GM18505 (cell line): ENCODE measurements around the gene TFAP2E.

Experiments used
- ATAC-seq: cut with Tn5 transposase; IDR thresholded peaks from one replicate; pipeline ENCODE4 v1.9.1; 2021; ENCODE audit not compliant: unreplicated experiment
- POLR2A ChIP-seq: IDR thresholded peaks from 4 replicates; pipeline ENCODE4 v1.6.1; 2011; ENCODE audit warnings: borderline replicate concordance; ENCODE audit not compliant: insufficient read depth, insufficient read length; ENCODE audit errors: extremely low read depth

The TFAP2E gene

DNA sequence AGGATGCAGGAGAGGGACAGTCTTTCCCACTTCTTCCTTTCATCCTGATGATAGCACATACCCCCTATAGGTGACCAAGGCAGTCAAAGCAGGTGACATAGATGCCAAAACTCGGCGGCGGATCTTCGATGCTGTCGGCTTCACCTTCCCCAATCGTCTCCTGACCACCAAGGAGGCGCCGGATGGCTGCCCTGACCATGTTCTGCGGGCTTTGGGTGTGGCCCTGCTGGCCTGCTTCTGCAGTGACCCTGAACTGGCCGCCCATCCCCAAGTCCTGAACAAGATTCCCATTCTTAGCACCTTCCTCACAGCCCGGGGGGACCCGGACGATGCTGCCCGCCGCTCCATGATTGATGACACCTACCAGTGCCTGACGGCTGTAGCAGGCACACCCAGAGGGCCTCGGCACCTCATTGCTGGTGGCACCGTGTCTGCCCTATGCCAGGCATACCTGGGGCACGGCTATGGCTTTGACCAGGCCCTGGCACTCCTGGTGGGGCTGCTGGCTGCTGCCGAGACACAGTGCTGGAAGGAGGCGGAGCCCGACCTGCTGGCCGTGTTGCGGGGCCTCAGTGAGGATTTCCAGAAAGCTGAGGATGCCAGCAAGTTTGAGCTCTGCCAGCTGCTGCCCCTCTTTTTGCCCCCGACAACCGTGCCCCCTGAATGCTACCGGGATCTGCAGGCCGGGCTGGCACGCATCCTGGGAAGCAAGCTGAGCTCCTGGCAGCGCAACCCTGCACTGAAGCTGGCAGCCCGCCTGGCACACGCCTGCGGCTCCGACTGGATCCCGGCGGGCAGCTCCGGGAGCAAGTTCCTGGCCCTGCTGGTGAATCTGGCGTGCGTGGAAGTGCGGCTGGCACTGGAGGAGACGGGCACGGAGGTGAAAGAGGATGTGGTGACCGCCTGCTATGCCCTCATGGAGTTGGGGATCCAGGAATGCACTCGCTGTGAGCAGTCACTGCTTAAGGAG is 12.6 kb upstream of the TFAP2E start:
- TF ChIP-seq POLR2A: no peak
- no peak for ATAC-seq

DNA sequence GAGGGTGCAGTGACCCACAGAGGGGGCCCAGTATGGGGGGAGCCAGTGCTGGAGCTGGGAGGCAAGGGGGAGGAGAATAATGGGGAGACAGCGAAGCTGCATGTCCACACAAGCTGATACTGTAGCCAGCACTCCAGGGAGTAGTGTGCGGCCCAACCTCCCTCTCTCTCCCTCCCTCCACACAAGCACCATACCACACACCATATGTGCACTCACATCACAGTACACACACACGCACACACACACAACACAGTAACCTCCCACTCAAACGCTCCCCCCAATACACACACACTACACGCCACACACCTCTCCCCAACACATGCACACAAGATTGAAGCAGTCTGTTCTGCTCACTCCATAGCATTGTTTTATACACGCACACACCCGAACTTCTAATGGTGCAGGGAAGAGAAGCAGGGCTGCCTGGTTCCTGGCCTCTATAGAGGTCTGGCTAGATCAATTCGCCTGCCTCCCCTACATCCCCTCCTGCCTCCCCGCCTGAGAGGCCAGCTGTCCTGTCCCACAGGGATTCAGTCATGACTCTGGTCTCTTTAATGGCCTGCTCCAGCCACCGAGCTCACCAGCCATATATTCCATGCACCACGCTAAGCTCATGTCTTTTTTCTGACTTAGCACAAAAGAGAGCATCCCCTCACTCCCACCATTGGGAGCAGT is 11.7 kb upstream of the TFAP2E start:
- no peak for TF ChIP-seq POLR2A
- ATAC-seq: no peak

DNA sequence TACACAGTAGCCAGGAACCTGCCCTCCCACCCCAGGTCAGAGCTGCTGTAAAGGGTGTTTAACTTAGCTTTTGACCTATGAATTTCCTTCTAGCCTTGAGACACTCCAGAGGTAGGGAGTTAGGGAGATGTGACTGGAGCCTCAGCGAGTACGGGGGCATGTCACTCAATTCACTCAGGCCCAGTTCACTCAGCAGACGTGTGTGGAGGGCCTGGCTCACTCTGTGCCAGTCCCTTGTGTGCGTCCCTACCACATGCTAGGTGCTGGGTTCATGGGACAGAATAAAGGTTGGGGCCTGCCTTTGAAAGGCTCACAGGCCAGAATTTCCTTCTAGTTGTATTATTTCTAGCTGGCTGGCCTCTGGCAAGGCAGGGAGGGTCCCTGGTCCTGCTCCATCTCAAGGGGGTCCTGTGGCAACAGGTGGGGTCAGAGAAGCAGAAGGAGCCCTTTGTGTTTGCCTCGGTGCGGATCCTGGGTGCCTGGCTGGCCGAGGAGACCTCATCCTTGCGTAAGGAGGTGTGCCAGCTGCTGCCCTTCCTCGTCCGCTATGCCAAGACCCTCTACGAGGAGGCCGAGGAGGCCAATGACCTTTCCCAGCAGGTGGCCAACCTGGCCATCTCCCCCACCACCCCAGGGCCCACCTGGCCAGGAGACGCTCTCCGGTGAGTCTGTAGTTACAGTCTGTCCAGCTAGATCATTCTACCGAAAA is 11.0 kb upstream of the TFAP2E start:
- ATAC-seq: no peak

DNA sequence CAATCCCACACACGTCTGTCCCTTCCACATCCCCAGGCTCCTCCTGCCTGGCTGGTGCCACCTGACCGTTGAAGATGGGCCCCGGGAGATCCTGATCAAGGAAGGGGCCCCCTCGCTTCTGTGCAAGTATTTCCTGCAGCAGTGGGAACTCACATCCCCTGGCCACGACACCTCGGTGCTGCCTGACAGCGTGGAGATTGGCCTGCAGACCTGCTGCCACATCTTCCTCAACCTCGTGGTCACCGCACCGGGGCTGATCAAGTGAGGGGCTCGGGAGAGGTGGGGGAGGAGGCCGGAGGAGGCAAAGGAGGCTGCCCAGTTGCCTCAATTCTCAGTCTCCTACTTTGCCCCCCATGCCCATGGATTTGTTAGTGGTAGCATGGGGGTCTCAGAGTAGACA is 9.9 kb upstream of the TFAP2E start:
- no peak for TF ChIP-seq POLR2A
- no peak for ATAC-seq

More for the DNA sequence above, 11.0 kb upstream of the TFAP2E start:
- no peak for TF ChIP-seq POLR2A

DNA sequence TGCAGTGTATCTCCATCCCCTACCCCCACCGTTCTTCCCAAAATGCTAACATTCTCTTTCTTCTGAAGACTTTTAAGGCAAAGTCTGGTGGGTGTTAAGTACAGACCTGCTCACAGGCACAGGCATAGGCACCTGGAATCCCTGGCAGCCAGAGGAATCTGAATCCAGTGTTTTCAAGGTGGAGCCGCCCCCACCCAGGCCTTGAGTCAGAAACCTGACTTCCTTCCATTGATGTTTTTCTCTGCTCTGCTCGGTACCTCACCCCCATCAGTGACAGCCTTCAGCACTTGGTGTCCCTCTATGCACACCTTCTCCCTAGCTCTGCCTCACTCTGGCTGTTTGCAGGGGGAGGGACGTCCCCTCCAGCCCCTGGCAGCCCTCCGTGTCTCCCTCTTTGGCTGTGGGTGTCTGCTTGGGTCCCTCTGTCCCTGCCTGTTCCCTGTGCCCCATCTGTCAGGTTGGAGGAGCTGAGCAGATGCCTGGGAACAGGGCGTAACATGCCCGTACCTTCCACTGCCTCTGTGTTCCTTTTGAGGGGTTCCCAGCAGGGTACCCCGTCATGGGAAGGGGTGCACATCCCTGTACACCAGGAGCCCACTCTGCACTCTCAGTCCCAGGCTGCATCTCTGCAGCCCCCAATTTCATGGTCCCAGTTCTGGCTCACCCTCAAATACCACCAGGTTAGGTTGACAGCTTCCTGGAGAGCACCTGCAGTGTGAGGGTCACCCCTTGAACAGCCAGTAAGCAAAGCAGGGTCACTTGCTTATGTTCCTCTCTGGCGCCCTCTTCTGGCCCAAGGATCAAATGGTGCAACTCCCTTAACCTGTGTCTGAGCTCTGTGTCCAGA is 8.9 kb upstream of the TFAP2E start:
- no peak for TF ChIP-seq POLR2A
- ATAC-seq: no peak

DNA sequence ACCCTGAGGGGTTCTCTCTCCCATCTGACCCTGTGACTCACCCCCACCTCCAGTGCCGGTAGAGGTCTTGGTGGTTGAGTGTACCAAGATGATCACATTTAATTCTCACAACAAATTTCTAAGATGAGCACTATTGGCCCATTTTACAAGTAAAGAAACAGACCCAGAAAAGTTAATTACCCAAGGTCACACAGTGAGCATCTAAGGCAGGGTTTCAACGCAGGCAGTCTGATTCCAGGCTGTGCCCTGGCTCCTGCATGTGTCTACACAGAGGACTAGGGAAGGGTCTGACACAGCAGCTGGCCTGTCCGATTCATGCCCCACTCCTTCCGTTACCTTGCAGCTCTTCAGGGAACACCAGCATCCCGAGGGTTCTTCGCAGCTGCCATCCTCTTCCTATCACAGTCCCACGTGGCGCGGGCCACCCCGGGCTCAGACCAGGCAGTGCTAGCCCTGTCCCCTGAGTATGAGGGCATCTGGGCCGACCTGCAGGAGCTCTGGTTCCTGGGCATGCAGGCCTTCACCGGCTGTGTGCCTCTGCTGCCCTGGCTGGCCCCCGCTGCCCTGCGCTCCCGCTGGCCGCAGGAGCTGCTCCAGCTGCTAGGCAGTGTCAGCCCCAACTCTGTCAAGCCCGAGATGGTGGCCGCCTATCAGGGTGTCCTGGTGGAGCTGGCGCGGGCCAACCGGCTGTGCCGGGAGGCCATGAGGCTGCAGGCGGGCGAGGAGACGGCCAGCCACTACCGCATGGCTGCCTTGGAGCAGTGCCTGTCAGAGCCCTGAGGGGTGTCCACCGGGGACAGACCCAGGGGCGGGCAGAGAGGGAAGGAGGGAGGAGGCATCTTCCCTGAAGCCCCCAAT is 8.0 kb upstream of the TFAP2E start:
- TF ChIP-seq POLR2A: no peak
- ATAC-seq: no peak

DNA sequence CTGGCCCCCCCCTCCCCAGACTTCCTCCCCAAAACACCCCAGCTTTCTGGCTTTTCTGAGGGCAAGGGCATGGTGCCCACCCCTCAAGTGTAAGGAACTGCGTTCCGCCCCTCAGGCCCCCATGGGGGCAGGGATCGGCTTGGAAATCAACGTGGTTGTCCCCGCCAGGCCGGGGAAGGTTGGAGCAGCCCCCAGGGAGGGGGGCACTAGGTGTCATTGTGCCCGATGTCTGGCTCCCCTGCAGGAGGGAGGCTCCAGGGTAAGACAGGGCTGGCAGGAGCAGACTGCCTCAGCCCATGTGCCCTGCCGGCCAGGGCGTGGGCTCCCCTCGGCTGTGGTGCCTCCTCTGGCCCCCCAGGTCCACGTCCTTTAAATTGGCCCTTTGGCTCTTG is 7.4 kb upstream of the TFAP2E start:
- TF ChIP-seq POLR2A: no peak
- ATAC-seq: no peak

DNA sequence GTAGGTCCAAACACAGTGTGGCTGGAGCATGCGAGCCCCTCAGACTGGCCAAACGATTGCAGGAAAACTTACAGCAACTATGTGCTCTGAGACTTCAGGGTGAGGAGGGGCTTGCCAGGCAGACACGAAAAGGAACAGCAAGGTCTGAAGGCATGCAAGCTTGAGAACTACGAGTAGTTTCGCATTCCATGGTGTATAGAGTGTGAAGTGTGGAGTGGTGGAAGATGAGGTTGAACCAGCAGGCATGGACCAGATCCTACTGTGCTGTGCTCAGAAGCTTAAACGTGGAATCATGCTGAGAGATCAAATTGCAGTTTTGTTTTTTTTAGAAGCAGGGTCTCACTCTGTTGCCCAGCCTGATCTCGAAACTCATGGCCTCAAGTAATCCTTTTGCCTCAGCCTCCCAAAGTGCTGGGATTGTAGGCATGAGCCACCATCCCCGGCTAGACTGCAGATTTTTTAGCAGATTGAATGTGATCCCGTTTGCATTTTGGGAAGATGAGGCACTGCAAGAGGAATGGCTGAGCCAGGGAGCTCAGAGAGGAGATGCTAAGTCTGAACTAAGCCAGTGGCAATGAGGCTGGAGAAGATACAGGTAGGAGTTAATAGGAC is 5.1 kb upstream of the TFAP2E start:
- ATAC-seq: no peak
- TF ChIP-seq POLR2A: no peak

DNA sequence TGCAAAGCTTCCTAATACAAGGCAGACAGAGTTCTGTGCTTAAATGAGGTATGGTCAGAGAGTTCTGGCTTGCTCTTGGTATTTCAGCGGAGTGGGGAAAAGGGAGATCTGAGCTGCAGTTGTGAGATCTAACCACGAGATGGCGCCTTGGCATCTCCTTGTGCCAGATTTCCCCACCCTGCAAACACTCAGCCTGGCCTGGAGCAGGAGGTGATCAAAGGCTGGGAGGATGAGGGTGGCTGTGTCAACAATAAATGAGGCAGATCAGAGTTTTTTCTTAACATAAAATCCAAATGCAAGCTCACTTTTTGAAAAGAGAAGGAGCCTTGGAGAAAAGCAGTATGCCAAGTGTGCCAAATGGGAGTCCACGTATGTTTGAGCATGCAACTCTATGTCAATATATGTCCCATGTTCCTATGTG is 4.1 kb upstream of the TFAP2E start:
- no peak for TF ChIP-seq POLR2A

DNA sequence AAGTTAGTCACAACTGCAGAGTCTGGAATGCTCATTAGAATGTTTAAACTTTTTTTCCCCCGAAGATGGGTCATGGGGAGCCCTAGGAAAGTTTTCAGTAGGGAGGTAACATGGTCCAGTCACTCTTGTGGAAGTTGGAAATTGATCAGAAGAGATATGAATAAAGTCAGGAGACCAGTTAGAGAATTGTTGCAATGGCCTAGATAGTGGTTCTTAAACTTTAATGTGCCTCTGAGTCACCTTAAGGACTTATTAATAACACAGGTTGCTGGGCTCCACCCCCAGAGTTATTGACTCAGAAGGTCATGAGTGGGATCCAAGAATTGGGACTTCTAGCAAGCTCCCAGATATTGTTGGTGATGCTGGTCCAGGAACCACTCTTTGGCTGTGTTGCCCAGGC is 3.2 kb upstream of the TFAP2E start:
- TF ChIP-seq POLR2A: no peak
- no peak for ATAC-seq

More for the DNA sequence above, 4.1 kb upstream of the TFAP2E start:
- ATAC-seq: no peak

DNA sequence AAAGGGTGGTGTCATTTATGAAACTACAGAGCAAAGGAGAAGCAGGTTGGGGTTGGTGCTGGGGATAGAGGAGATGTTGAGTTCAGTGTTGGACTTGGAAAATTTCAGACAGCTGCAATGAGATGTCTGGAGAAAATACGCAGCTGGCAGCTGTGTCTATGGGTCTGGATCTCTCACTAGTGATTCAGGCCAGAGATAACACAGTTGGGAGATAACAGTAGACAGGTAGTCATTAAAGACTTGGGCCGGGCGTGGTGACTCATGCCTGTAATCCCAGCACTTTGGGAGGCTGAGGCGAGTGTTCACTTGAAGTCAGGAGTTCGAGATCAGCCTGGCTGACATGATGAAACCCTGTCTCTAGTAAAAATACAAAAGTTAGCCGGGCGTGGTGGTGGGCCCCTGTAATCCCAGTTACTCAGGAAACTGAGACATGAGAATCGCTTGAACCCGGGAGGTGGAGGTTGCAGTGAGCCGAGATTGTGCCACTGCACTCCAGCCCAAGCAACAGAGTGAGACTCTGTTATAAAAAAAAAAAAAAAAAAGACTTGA is 2.5 kb upstream of the TFAP2E start:
- no peak for ATAC-seq
- TF ChIP-seq POLR2A: no peak
